SK-N-DZ (cell line): ENCODE measurements around the gene EED. TPM values are rescaled to one million over a fixed set of nuclear protein-coding genes. Genes with fewer than 3 reads are reported as not detected.

Source experiments
- DNase-seq: peaks from one replicate; pipeline ENCODE4 v3.0.0-alpha.2; 2015; ENCODE audit warnings: low spot score
- polyA plus RNA-seq, 2 experiments: library from polyadenylated mRNA; depleted of rRNA; stranded (reverse); fragments of >200 nt; gene quantifications; 2 replicates each; pipeline ENCODE4 v1.2.3, GENCODE V29; 2014

The EED gene, protein sequence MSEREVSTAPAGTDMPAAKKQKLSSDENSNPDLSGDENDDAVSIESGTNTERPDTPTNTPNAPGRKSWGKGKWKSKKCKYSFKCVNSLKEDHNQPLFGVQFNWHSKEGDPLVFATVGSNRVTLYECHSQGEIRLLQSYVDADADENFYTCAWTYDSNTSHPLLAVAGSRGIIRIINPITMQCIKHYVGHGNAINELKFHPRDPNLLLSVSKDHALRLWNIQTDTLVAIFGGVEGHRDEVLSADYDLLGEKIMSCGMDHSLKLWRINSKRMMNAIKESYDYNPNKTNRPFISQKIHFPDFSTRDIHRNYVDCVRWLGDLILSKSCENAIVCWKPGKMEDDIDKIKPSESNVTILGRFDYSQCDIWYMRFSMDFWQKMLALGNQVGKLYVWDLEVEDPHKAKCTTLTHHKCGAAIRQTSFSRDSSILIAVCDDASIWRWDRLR
- 29.0 and 41.2 TPM in 2 replicates for polyA plus RNA-seq (2014; cell fraction: cytosol; rRNA removed)
- polyA plus RNA-seq (2014; cell fraction: nucleus; rRNA removed) = 47.0 and 58.1 TPM in 2 replicates

DNA sequence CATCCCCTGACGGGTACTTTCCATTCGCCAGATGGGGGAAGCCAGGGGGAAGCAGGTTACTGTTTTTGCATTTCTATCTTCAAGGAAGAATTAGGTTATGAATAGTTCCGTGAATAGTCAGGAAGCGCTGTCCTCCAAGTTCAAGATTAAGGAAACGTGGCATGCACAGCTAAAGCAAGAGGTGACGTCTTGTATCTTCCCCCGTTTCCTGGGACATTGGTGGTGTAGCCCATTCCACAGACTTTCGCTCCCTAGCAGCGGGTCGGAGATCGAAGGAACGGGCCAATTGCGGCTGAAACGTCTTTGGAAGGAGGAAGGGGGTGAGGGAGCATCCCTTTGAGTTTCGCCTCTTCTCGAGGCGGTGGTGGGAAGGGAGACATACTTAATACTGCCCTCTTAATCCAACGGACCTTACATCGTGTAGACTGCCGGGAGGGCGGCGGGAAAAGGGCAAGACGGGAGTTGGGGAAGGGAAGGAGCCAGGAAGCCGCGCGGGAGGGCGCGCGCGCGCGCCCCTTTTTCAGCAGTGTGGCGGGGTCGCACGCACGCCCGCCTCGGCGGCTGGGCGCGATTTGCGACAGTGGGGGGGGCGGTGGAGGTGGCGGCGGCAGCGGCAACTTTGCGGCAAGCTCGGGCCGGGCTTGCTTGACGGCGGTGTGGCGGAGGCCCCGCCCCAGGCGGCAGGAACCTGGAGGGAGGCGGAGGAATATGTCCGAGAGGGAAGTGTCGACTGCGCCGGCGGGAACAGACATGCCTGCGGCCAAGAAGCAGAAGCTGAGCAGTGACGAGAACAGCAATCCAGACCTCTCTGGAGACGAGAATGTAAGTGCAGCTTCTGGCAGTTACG is at the start of gene EED:
TSS of gene EED (plus strand) at position 232 of the 847 bp plus-strand sequence. CDS start at position 709, 477 bp downstream.
- peak; percentile 96 for DNase-seq

DNA sequence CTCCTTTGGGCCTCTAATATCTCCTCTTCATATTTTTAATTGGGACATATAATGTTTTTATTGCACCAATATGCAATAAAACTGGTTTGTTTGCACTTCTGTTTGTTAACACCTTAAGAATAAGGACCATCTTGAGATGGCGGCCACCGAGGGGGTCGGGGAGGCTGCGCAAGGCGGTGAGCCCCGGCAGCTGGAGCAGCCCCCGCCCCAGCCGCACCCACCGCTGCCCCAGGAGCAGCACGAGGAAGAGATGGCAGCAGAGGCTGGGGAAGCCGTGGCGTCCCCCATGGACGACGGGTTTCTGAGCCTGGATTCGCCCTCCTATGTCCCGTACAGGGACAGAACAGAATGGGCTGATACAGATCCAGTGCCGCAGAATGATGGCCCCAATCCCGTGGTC is 49.6 kb upstream of the EED start:
- no peak for DNase-seq

DNA sequence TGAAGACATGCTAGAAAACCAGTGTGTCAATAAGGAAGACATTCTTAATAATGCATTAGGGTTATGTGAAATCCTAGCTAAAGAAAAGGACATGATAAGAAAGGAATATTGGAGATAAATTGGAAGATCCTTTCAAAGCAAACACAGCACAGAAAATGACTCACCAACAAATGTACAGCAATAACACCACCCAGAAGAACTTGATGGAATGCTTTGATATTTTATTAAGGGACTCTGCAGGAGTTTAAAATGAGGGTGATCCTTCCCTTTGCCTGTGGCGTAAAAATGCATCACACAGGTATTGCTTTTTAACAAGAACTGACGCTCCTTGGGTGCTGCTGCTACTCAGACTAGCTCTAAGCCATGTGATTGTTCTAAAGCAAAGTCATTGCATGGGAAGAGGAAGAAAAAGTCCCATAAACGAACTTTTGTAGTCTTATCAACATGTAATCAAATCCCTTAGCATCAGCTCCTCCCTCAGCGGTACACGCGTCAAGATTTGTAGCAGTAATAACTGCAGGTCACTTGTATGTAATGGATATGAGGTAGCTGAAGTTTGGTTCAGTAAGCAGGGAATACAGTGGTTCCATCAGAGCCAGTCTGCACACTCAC is 48.4 kb upstream of the EED start:
- DNase-seq = no peak

DNA sequence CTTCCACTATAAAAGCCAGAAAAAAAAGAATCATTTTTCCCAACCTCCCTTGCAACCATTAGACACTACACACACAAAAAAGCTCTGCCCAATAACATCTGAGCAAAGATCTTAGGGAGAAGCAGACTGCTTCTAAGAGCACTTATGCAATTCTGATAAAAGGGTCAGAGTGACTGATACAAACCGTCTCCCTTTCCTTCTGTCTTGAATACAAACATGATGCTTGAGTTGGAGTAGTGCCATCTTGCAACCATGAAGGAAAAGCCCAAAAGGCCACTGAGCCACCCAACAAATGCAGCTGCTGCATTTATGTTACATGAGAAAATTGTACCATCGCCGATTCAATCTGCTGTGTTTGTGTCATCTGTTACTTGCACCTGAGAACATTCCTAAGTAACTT is 47.6 kb upstream of the EED start:
- no peak for DNase-seq

DNA sequence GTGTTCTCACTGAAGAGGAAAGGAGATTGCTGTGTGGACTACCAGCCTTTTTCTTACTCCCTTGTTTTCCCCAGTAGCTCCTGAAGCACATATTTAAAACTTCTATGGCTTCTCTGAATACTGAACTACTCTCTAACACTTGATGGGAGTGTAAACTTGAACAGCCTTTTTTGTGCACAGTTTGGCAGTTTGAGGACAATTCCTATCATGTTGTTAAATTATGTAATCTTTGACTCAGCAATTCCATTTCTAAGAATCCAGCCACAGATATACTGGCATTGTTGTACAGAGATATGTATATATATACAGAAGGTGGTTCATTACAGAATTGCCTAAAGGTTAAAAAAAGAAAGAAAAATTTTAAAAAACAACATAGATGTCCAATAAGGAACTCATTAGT is 47.1 kb upstream of the EED start:
- no peak for DNase-seq

DNA sequence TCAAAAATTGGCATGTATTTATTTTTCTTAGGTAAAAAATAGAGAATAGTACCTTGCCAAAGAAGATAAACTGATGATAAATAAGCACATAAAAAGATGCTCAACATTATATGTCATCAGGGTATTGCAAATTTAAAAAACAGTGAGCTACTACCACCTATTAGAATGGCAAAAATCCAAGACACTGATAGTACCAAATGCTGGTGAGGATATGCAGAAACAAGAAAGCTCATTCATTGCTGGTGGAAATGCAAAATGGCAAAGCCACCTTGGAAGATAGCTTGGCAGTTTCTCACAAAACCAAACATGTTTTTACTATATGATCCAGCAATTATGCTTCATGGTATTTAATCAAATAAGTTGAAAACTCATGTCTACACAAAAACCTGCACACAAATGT is 46.4 kb upstream of the EED start:
- no peak for DNase-seq

DNA sequence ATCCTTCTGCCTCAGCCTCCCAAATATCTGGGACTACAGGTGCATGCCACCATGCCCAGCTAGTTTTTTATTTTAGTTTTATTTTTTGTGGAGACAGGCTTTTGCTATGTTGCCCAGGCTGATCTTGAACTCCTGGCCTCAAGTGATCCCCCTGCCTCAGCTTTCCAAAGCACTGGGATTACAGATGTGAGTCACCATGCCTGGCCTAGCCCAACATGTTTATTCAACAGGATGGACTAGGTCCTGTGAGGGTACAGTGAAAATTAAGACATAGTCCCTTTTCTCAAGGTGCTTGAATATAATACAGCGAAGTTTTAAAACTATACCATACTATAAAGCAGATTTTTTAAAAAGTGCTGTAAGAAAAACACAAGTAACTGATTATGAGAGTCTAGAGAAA is 45.2 kb upstream of the EED start:
- DNase-seq = no peak

DNA sequence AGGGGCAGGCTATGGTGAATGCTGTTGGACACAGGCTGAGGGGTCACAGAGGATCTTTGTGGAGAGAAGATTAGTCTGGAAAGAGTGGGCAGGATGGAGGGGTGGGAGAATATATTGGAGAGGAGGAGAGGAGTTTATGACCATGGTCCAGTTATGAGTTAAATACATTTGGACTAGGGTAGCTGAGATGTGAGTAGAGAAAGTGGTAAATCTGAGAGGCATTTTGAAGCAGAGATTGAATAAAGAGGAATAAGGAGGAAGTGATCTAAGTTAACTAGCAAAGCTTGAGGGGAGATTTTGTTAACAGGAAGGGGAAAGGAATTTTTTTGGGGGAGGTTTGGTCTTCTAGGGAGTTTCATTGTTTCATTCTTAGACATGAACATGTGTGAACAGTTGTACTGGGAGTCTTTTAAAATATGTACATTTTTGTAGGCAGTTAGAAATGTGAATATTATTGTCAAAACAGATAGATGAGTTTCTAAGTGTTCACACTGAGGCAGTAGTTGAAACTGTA is 43.1 kb upstream of the EED start:
- no peak for DNase-seq

DNA sequence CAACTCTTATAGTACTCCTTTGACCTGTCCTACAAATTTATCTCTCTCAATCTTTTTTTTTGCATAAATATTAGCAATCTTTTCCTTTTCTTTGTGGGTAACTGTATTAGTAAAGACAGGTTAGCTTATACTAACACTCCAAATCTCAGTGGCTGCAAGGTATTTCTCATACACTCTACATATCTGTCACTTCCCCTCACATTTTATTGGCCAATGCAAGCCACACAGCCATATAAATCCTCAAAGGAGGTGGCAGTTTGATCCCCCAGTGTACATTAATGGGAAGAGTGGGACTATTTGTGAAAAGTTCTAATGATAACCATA is 42.6 kb upstream of the EED start:
- DNase-seq = no peak

DNA sequence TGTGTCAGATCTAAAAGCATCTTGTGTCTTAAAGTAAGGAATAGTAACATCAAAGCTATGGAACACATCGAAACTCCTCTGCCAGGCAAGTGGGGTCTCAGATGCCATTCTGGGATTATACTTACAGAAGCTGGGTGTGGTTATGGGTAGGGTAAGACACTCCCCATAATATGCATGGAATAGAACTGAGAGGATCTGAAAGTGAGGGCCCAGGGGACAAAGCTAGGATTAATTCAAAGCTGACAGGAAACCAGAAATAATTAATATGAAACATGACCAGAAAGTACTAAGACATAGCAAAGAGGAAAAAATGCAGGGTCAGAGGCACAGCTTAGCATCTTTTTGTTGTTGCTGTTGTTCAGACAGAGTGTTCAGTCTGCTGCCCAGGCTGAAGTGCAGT is 40.2 kb upstream of the EED start:
- DNase-seq = no peak

DNA sequence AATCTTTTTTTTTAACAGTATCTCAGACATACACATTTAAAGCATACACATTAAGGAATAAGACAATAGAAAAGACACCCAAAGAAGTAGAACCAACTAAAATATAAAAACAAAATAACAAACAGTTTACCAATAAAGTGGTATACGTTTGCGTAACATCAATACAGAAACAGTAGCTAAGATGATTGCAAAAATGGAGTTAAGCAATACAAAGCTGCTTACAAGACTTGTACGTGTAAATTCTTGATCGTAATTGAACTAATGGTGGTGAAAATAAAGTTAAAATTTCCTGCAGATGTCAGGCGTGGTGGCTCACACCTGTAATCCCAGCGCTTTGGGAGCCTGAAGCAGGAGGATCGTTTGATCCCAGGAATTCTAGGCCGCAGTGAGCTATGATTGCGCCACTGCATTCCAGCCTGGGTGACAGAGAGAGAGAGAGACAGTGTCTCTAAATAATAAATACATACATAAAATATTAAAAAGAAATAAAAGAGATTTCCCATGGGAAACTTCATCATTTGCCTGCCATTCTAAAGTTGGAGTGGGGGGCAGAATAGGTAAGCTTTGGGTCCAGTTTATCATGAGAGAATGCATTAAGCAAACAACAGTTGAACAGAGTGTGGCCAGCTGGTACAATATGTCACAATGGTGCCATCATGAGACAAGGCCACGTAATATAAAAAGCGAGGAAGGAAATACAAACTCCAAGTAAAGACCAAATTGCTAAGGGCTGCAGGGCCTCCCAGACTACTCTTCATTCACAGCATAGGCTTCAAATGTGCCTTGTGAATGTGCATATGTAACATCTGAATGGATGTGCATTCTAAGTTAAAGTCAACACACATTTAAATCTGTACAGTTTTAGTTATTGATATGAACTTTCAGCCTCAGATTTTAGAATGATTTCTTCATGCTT is 38.9 kb upstream of the EED start:
- DNase-seq = no peak

DNA sequence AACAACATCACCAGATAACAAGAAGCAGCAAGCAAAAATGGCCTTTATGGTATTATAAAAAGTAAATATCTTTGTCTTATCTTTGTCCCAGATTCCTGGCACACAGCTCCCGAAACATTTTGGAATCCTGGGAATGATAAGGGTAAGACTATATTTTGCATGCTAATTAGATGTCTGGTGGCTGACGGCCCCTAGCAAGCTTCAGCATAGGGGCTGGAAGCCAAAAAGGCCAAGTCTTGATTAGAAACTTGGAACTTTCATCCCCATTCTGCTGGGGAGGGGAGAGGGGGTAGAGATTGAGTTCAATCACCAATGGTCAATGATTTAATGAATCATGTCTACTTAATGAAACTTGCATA is 38.2 kb upstream of the EED start:
- DNase-seq = no peak

DNA sequence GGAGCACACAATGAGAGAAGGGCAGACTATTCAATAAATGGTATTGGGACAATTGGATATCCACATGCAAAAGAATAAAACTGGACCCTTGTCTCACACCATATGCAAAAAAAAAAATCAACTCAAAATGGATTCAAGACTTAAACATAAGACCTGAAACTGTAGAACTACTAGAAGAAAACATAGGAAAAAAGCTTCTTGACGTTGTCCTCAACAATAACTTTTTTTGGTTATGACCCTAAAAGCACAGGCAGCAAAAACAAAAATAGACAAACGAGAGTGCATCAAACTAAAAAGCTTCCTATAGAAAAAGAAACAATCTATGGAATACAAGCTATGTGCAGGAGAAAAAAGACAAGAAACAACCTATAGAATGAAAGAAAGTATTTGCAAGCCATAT is 37.1 kb upstream of the EED start:
- no peak for DNase-seq

DNA sequence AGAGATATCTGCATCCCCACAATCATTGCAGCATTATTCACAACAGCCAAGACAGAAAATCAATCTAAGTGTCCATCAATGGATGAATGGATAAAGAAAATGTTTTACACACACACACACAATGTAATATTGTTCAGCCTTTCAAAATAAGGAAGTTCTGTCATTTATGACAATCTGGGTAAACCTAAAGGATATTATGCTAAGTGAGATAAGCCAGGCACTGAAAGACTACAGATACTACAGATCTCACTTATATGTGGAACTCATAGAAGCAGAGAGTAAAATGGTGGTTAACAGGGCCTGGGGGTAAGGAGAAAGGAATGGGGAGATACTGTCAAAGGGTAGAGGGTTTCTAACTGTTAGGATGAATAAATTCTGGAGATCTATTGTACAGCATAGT is 36.0 kb upstream of the EED start:
- no peak for DNase-seq

DNA sequence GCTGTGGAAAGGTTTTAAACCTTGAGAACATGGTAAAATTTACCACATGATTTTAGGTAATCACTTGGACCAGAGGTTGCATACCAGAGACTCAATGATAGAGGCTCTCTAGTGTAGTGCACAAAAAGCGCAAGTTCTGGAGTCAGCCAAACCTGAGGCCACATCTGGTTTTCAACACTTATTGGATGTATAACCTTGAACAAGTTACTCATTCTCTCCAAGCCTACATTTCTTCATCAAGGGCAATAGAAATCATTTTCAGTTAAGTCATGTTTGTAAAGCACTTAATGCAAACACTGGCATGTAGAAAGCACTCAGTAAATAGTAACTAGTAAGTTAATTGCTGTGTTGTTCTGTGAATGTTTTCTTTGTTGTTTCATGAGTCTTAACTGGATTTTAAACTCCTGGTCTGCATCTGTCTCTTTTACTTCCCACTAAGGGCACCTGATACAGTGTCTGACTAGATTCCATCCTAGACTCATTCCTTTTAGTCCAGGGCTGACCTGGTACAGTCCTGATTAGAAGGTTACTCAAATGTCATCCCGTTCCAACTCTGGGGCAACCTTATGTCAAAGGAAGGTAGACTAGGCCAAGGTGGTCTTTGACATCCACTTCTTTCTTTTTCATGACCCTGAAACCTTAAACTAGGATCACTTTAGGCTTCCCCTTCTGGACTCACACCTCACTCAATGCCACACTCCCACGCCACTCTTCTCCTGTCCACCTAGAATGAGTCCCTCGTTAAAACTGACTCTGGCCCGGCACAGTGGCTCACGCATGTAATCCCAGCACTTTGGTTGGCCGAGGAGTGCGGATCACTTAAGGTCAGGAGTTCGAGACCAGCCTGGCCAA is 34.5 kb upstream of the EED start:
- no peak for DNase-seq

DNA sequence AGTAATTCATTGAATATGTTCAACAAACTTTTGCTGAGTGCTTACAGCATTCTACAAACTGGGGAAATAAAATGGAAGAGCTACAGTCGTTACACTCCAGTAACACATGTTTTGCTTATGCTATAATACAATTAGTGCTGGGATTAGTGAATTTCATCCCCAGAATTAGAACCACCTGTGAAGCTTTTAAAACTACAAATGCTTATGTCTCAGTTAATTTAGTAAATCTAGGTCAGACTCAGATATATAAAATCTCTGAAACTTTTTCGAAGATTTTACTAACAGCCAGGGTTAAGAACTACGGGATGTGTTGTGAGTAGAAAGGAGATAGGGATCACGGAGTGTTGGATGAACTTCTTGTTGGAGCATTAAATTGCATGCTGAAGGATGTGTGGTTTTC is 33.7 kb upstream of the EED start:
- no peak for DNase-seq

DNA sequence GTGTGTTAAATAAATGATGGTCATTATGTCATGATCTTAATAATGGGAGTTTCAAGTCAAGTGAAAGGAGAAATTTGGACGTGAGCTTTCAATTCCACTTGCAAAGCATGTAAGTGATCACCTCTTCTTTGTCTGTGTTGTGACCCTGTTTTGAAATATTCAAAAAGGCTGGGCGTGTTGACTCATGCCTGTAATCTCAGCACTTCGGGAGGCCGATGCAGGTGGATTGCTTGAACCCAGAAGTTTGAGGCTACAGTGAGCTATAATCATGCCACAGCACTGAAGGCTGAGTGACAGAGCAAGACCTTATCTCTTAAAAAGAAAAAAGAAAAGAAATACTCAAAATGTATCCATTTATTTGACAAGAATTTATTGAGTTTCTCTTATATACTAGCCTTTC is 32.9 kb upstream of the EED start:
- no peak for DNase-seq

DNA sequence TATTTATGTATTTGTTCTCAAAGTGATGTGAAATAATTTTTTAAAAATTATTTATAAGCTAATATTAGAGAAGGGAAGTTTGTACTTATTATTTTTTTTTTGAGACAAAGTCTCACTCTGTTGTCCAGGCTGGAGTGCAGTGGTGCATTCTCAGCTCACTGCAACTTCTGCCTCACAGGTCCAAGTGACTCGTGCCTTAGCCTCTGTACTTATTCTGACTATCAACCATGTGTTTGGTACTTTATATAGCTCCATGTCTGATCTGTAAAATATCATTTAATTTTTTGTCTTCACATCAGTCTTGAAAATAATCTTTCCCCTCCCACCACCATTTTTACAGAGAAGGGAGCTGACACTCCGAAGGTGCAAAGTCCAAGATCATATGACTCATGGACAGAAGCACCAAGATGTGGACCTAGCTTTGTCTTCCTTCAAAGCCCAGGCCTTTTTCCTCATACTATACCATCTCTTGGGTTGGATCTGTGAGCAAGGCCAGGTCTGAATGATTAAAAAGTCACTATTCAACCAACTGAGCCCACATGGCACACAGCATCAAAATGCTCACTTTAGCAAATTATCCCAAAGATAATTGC is 32.4 kb upstream of the EED start:
- DNase-seq = no peak

DNA sequence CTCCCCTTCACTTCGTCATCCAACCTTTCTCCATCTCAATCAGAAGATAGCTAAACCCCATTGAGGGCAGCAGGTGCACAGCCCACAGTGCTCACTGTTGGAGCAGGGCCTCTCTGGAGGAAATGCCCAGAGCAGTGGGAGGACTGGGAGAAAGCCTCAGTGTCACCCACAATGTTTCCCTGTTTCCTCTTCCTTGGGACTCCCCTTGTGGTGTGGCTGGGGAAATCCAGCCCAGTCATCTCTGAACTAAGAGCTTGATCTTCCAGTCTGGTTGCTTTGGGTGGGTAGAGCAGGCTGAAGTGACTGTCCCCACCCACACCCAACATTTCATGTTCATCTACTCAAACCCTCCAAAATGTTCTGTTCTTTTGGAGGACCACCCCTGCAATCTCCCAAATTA is 29.8 kb upstream of the EED start:
- no peak for DNase-seq
